Measurements from ENCODE around the gene MOB4.

DNA sequence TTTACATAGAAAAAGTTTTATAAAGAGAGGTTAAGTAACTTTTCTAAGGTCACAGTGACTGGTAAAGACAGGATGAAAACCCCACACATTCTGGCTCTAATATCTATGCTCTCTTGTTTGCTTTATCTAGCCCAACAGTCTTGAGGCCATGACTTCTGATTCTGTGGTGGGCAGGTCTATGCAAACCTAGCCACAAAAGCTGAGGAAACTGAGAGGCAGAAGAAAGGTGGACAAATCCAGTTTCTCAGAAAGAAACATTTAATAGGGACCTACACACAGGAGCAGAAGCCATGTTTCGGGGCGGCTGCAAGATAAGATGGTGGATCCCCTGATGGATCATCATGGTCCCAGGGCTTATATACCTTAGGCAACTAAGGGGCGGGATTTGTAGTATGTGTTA is 38.1 kb upstream of the MOB4 start:
- TF ChIP-seq REST (IDR thresholded peaks at IDR 0.05; ENCODE audit: borderline replicate concordance) (no peak), POLR2AphosphoS5 (IDR thresholded peaks at IDR 0.05) (no peak), EP300 (conservative IDR thresholded peaks at IDR 0.05; ENCODE audit: poor library complexity, severe bottlenecking) (no peak), EZH2 (IDR thresholded peaks at IDR 0.05; ENCODE audit: borderline replicate concordance, insufficient read depth, low read length, poor library complexity, severe bottlenecking) (no peak), CTCF (IDR thresholded peaks at IDR 0.05; ENCODE audit: poor library complexity, severe bottlenecking) (no peak)
